Breast epithelium (tissue), 3 donors: ENCODE results near the gene MFSD6.

ENCODE experiments used
- POLR2AphosphoS5 ChIP-seq, 3 donors: sonication (generic); formaldehyde crosslinking; IDR thresholded peaks; one replicate each; pipeline ENCODE4 v1.6.1; 2017; ENCODE audit warnings: antibody characterized with exemption in 3 of 3
- TF ChIP-seq, protein P1 (sequence below), 3 donors: fragments of 450-650 bp; IDR thresholded peaks; one replicate each; pipeline ENCODE4 v1.5.1; 2016 to 2017; ENCODE audit warnings: antibody characterized with exemption in 3 of 3, mild to moderate bottlenecking in 3 of 3, moderate library complexity in 3 of 3

DNA sequence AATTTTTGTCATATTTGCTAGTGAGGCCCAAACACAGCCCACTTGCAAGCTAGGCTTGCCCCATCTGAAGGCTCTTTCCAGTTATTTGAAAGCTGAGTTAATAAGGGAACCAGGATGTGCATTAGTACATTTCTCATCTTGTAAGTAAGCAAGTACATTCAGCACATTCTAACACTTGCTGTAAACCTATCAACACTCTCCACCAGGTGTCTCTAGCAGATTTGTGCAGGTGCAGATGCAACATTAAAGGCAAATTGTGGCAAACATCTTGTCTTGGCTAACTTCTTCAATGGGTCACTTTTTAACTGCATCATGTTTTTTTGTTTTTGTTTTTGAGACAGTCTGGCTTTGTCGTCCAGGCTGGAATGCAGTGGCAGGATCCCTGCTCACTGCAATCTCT, 25.3 kb upstream of the MFSD6 start:
- TF ChIP-seq, protein P1, sequence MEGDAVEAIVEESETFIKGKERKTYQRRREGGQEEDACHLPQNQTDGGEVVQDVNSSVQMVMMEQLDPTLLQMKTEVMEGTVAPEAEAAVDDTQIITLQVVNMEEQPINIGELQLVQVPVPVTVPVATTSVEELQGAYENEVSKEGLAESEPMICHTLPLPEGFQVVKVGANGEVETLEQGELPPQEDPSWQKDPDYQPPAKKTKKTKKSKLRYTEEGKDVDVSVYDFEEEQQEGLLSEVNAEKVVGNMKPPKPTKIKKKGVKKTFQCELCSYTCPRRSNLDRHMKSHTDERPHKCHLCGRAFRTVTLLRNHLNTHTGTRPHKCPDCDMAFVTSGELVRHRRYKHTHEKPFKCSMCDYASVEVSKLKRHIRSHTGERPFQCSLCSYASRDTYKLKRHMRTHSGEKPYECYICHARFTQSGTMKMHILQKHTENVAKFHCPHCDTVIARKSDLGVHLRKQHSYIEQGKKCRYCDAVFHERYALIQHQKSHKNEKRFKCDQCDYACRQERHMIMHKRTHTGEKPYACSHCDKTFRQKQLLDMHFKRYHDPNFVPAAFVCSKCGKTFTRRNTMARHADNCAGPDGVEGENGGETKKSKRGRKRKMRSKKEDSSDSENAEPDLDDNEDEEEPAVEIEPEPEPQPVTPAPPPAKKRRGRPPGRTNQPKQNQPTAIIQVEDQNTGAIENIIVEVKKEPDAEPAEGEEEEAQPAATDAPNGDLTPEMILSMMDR (IDR thresholded peaks at IDR 0.05) = peak; percentile 36 to 74 (median 56)
- peak in 2 of 3 donors; percentile 40 to 46 for TF ChIP-seq POLR2AphosphoS5 (IDR thresholded peaks at IDR 0.05)
